NCI-H524 (cell line): ENCODE data around the gene TMEM170B.
A peak's percentile ranks its signal among the peaks of the same experiment; 100 is the strongest.

ENCODE experiments used
- DNase-seq, 2 experiments: peaks; one replicate each; lab custom pipeline; 2025; lab: John Stamatoyannopoulos, UW

TMEM170B gene

DNA sequence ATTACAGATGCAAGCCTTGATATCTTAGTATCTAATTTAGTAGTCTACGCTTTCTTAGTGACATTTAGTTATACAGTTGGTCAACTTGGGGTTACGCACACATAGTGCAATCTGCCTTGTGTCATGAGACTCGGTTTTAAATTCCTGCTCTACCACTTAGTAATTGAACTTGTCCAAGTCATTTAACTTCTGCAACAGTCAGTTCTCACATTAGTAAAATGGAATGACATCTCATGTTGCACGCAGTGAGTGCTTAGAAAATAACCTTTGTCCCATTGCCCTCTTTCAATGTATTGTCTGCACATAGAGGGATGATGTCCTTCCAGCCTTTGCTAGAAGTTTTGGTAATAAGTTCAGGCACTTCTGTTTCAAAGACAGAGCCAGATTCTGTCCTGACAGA, 48.6 kb downstream of the TMEM170B start:
- no peak for DNase-seq

DNA sequence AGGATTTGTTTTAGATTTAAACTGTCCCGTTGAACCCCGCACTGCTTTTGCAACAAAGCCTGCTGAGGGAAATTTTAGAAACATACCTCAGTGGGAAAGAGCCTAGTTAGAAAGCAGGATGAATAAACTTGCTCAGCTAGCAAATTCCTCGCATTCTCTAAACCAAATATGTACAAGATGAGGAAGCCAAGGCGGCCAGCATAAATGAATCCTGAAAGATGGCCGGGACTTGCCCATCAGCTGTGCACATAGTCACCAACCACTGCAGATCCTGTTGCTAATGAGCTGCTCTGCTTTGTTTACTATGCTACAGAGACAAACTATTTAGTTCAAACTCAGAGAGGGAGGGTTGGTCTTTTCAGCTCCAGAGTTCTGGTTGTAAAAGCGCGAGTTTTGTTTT, 49.0 kb downstream of the TMEM170B start:
- DNase-seq, result no peak

DNA sequence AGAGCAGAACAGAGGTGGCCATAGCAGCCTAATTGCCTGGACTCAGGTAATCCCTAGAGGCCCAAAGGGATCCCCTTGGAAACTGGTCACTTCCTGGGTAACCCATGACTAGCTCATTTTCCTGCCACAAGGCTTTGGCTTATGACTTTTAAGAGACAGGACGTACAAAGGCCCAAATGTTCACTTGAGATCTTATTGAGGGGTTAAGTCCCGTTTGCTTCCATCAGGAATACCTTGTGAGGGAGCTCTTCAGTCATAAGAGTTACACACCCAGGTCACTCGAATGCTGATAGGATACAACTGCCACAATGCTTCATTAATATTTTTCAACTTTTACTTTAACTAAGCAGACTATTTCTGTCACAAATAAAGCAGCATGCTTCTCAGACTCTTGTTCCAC, 51.7 kb downstream of the TMEM170B start:
- DNase-seq, result peak in 1 of 2 experiments; percentile 23

DNA sequence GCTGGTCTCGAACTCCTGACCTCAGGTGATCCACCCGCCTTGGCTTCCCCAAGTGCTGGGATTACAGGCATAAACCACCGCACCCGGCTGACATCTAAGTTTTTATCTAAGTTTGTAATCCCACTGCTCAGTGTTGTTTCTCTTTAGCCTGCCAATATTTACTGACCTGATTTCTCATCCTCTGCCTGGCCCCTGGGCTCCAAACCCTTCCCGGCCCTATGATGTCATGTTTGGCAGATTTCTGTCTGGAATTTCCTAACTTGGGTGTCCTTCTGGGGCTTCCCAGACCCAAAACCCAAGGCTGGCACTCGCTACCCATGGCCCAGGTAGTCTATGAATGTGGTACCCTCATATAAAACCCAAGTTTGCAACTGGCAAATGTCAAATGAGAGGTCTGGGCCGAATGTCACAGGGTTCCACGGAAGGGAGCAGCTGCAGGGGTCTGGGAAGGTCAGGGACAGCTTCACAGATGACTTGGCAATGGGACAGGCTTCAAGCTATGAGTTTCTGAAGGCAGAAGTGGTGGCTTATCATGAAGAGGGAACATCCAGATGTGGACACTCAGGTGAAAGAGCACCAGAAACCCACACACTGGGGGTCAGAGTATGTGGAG, 54.9 kb downstream of the TMEM170B start:
- DNase-seq, result no peak

DNA sequence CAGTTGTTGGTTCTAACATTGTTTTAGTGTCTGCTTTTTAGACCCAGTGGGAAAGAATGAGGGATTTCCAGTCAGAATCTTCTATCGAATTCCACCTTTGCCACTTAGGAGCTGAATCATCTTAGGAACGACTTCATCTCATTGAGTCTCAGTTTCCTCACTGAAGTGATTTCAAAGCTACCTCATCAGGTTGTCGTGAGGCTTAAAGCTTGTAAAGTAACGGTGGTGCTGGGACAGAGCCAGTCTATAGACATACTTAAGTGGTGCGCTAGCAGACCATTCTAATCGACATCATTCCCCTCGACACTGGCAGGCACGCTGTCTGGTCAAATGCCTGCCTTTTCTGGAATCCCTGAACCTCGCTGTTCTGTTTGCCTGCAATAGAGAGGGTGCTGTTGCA, 55.5 kb downstream of the TMEM170B start:
- DNase-seq, result no peak

DNA sequence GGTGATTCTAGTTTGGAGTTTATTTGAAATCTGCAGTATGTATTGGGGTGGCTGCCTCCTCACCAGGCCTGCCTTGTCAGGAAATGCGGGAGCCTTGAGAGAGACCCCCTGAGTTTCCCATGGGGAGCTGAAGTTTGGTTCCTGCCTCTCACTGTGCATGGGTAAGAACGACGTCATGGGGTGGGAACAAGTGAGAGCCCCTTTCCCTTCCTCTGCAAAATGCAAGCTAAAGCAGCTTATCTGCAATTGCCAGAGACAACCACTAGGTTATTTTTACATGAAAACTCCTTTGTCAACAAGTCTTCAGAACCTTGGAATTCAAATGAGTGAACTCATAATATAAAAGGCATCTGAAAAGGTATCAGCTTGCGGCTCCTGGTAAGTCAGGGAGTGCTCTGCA, 58.4 kb downstream of the TMEM170B start:
- DNase-seq, result no peak

DNA sequence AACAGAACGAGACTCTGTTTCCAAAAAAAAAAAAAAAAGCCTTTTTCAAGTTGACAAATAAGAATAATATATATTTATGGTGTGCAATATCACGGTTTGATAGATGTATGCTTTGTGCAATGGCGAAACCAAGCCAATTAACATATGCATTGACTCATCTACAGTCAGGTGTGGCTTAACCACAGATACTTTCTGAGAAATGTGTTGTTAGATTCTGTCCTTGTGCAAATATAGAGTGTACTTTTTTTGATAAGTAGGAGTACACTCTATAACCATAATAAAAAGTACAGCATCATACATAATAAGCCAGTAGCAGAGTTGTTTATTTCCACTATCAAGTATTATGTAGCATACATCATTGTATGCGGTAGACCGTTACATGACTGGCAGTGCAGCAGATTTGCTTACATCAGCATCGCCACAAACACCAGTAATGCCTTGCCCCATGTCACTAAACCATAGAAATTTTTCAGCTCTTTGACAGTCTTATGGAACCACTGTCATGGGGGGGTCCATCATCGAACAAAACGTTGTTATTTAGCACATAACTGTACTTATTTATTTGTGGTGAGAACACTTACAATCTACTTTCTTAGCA, 59.2 kb downstream of the TMEM170B start:
- no peak for DNase-seq

DNA sequence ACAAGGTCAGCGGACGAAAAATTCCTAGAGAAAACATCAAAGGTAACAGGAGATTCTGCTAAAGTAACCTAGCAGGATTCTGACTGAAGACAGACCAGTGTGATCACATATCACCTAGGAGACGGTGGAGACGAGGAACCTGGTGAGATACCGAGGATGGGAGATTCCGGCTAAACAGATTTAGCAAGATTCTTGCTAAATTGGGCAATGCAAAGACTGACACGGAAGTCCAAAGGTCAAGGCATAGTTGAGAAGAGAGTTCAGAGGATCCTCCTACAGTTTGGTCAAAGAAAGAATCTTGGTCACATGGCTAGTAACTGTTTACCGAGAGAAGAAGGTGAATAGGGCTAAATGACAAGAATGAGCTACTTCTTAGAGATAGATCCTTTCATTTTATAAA, 61.1 kb downstream of the TMEM170B start:
- no peak for DNase-seq

DNA sequence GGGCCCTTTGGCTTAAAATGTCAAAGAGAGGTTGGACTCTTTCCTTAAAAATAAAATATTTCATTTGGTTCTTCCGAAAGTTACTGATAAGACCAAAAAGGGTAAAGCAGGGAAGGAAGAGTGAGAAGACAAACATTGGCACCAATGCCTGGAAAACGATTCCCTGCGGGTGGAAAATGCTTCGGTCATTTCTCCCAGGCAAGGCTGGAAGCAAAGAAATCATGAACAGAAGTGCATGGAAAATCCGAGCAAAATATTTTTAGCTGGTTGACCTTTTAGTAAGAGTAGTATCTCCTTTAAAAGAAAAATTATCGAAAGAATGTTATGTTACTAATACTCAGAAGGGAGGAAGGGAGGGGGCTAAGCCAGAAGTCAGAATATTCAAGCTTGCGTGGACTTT, 62.7 kb downstream of the TMEM170B start:
- no peak for DNase-seq

DNA sequence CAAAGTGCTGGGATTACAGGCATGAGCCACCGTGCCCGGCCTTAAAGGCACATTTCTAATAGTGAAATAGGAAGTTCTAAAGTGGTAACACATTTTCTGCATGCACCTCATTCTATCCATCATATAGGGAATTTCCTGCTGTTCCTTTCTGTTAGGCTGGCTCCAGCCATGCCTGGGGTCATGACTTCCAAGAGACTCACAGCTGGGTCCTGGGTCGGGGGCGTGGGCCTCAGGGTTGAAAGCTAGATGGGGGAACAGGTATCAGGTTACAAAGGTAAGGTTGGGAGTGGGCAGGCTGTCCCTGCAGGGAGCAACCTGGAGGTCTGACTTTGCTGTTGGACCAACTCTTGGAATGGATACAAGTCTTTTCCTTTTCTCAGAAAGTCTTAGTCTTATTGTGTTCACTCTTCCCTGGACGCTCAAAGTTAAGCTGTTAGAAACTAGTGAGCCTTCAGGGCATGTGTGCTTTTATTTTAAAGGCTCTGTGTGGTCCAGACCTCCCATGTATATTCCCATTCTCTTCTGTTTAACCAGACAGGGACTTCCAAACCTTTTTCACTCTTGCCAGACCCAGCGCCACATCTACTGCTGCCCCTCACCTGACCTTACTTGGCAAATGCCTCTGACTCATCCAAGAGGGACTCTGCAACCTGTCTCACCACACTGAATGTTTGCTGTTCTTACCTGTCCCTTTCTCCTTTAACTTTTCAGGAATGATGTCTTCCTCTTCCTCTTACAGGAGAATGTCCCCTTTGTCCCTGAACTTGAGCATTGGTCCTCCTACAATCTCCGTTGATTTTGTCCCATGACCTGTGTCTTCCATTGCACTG, 64.4 kb downstream of the TMEM170B start:
- DNase-seq, result no peak

DNA sequence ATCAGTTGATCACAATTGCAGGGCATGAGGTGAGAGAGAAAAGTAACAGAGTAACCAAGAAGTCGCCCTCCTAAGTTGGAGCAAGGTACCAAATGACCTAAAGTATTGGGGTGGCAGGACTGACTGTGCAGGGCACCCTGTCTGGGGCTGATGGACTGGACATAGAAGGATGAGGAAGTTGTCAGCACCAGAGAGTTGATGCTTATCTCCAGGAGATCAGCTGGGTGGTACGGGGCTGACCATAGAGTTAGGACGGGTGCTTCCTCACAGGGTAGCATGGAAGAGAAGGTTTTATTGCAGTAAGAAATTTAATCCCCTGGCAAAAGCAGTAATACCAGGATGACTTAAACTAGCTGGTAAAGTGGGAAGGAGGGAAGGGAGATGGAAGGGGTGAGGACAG, 66.7 kb downstream of the TMEM170B start:
- DNase-seq, result no peak

DNA sequence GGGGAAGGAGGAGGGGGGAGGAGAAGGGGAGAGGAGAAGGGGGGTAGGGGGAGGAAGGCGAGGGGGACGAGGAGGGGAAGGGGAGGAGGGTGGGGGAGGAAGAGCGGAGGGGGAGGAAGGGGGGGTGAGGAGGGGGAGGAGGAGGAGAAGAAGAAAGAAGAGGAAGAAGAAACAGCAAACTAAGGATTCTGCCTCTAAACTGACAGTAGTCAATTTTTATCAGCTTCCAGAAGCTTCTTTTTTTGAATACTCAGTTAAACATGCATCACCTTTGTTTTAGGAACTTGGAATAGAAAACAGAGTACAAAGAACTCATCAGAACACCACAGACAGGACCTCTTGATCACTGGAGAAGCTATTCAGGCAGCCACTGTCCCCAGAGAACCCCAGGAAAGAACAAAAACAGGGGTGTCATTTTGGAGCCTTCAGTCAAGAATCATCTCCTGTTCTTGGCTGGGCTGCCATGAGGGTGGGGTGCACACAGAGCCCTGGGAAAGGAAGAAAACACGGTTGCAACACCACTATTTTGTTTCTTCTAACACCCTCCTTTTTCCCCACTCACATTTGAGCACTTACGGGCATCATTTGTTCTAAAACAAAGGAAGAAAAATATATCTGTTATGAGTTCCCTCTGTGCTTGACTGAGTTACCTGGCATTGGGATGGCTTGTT, 67.4 kb downstream of the TMEM170B start:
- DNase-seq, result no peak

DNA sequence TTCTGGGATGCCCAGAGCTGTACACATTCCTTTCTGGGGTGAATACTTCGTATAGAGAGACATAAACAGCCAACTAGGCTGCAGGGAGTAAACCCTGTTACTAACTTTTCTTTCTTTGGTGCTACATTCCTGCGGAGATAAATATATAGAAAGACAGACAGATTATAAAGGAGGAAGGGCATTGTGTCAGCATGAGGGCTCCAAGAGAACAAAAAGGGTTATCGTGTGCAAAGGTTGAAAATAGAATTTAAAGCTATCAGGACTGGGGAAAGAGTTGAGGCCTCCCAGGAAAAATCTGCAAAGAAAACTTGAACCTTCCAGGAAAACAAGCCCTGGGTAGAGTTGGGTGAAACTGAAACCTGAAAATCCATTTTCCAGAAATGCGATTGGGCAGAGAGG, 68.0 kb downstream of the TMEM170B start:
- DNase-seq, result no peak

DNA sequence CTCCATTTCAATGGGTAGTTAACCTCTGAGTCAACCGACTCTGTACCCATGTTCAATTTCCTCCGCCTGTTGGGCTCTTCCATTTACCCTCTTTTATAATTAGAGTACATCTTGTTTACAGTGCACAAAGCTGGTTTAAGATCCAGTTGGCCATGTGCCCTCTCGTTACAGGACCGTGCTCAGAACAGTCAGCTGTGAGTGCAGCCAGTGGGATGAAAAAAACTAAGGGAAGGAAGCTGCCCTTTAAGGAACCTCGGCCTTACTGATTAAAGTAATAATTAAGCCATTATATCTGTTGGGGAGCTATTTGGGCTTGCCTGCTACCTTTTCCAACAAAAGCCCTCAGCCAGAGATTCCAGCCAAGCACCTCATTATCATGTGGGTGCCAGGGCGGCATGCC, 68.8 kb downstream of the TMEM170B start:
- no peak for DNase-seq

DNA sequence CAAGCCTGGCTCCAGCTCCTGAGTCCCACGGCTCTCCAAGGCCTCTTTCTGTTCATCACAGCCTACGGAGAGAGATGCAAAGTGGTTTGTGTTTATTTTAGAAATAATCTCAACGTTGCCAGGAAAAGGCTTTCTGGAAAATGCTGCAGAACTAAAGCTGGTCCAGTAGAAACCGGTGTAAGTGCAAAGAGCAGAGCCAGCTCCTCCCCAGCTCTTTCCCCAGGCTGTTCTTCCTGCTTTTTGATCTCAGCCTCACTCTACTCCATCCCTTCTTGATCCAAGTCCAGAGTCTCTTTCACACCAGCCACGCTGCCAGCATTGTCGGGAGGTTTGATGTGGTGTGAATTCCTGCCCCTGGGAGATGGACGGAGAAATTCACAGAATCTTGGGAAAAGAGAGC, 69.8 kb downstream of the TMEM170B start:
- no peak for DNase-seq

DNA sequence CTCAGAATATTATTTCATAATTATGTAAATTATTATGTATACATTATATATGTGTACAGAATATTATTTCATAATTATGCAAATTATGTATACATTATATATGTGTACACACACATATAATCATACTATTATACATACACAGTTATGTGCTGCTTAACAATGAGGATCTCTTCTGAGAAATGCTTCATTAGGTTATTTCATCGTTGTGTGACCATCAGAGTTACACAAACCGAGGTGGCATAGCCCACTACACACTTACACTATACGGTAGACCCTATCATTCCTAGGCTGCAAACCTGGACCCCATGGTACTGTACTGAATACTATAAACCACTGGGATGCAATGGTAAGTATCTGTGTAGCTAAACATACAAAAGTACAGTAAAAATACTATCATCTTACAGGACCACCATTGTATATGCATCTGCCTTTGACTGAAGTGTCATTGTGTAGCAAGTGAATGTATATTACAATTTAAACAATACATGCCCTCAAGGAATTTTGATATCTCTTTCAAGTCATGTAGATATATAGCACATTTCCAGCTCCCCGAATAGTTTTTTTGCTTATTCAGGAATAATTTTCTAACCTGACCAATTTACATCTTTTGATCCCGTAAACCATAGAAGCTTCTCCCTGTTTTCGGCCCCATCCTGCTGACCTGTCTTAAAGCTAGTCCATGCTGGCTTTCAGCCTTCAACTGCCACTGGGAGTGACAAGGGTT, 71.2 kb downstream of the TMEM170B start:
- no peak for DNase-seq

DNA sequence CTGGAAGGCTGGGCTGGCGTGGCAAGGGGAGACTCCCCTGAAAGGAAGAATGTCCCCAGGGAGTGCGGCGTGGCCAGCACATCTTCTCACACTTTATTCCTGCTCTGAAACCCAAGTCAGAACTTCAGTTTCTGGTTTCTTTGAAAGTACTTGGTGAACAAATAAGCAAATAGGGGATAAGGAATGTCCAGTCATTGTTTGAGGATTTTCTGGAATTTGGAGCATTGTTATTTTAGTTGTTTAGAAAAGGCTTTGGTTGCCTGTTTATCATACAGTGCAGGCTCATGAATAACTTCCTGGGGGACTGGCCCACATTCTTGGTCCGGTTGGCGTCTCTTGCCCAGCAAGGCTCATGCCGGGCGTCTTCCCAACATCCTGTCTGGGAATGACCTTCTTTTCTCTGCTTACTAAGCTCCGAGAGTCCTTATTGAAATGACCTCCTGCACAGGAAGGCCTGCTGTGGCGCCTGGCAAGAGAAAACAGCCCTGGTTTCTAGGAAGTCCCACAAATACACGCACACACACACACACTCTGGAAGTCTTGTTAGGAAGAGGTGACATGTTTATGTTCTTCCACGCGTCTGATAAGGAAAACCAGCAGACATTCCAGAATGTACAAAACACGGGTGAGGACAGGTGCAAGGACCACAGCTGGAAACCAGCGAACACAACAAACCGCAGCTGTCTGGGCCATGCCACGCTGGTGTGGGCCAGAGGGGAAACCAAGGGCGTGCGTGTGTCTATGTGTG, 71.9 kb downstream of the TMEM170B start:
- DNase-seq, result no peak

DNA sequence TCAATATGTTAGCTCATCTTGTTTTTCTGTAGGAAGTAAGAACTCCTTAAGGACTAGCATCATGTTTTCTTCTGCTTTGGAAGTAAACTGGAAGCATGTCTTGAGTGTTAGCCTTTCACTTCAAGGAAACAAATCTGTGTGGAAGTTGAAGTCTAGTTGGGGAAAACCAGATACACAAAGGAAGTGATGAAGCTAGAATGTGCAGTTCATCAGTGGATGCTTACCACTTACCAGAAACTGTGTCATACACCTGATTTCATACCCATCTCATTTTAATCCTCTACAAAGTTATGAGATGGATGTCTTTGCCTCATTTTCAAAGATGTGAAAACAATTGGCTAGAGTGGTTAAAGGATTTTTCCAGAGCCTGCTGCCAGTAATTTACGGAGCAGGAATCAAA, 75.8 kb downstream of the TMEM170B start:
- DNase-seq, result no peak

DNA sequence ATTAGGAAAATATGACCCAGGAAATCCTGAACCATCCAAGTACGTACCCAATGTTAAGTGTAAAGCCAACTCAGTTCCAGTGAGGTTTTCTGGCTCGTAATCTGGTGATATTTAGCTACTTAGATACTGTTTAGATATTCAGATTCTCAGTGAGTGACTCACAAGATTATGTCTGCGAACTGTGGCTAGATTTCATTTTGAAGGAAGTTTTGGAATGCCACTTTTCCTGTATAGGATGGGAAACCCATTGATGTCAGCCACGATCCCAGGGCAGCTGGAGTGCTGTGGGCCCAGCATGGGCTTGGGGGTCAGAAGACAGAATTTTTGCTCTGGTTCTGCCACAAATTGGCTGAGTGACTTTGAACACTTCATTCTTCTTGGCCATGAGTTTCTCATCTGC, 76.3 kb downstream of the TMEM170B start:
- no peak for DNase-seq

DNA sequence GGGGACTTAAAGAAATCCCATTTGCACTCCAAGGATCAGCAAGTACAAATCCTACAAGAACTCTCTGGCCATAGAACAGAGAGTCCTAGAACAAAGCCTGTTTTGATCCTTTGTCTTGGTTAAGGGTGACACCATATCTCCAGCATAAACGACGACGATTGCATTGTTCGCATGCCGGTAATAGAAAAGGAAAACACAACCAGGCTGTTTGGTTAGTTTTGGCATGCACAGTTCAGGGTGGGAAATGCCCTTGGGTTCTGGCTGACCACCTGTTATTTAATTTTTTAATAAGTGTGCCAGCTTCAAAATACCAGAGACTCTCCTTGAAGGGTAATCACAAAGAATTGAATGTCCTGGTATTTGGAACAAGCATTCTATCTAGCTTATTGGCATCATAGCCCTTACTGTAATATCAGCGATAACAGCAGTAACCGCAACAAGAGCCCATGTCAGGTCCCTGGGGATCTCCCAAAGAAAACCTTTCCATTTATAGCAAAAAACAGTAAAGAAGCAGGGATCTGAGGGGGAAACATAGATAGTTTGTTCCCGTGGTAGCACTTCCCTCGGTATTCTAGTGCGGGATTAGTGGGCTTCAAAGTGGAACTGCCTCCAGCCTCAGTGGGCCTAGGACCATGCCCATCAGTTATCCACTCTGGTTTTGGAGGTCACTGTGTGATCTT, 77.1 kb downstream of the TMEM170B start:
- DNase-seq, result no peak

DNA sequence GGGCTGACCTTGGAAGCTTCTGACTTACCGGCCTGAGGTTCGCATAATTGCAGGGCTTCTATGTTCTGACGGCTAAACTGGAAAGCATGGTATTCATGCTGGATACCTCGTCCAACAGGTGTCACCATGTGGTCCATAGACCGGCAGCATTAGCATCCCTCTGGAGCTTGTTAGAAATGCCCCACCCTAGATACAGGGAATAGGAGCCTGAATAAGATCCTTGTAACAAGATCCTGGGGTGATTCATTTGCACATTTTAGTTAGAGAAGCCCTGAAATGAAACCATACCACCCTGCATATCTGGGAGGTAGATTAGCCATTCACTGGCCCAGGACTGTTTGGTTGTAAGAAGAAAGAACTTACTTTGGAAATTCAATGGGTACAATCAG, 77.7 kb downstream of the TMEM170B start:
- no peak for DNase-seq
